Endothelial cell of umbilical vein (primary cell): ENCODE results near the gene IFITM10. TPM values are rescaled to one million over a fixed set of nuclear protein-coding genes. Genes with fewer than 3 reads are reported as not detected.

Experiments
- BruUV-seq: library from RNA; stranded (reverse); fragments of 400-500 nt; replicated peaks from 2 replicates; lab custom pipeline; 2021; lab: Mats Ljungman, UMichigan
- CTCF ChIA-PET: fragments of 300-600, 350-600 bp; sonication (Branson Sonifier 250); formaldehyde crosslinking; loops from one replicate; lab custom pipeline; 2021; ENCODE audit warnings: antibody characterized with exemption, inconsistent platforms; lab: Charles Lee
- POLR2A ChIA-PET: fragments of 300-600, 350-600 bp; sonication (Branson Sonifier 250); formaldehyde crosslinking; loops from one replicate; lab custom pipeline; 2021; ENCODE audit warnings: antibody characterized with exemption, inconsistent platforms; lab: Charles Lee
- DNase-seq: peaks from one replicate; pipeline ENCODE4 v3.0.0-alpha.2; 2011; ENCODE audit warnings: low read depth, low spot score
- FAIRE-seq: peaks from 2 replicates; lab custom pipeline; 2011; peaks lifted over from hg19 to GRCh38; lab: Jason Lieb, UNC
- H2AFZ ChIP-seq: 2 replicates; pipeline ENCODE4 v1.6.0; 2012; ENCODE audit warnings: low read depth, low read length, control low read depth, inconsistent platforms
- H3K27ac ChIP-seq: 2 replicates; pipeline ENCODE4 v1.5.1; 2011; ENCODE audit warnings: low read depth, mild to moderate bottlenecking, control low read depth, low read length, moderate library complexity; ENCODE audit not compliant: insufficient read depth
- H3K27me3 ChIP-seq, 2 experiments: 2 replicates each; pipeline versions ENCODE4 v1.6.0 to v1.6.1; 2011; ENCODE audit warnings: low read length in 2 of 2, mixed read lengths in 1 of 2; ENCODE audit not compliant: control insufficient read depth in 2 of 2, insufficient read depth in 2 of 2
- H3K36me3 ChIP-seq, 2 experiments: 2 replicates in 1 of 2; 3 replicates in 1 of 2; pipeline ENCODE4 v1.5.1; 2011; ENCODE audit warnings: low read length in 2 of 2, mild to moderate bottlenecking in 1 of 2, moderate library complexity in 1 of 2; ENCODE audit not compliant: control insufficient read depth in 2 of 2, insufficient read depth in 2 of 2; ENCODE audit errors: extremely low read depth in 1 of 2
- H3K4me1 ChIP-seq: 3 replicates; pipeline ENCODE4 v1.5.1; 2011; ENCODE audit warnings: mild to moderate bottlenecking, low read length; ENCODE audit not compliant: control insufficient read depth, insufficient read depth; ENCODE audit errors: extremely low read depth
- H3K4me2 ChIP-seq: 2 replicates; pipeline ENCODE4 v1.6.1; 2011; ENCODE audit warnings: low read length, control low read depth, mixed read lengths; ENCODE audit not compliant: insufficient read depth
- H3K4me3 ChIP-seq, 3 experiments: fragments of 200-600 bp in 1 of 3; sonication (generic), shearing (Covaris generic) in 1 of 3; replicated peaks in 1 of 3; 2 replicates each; pipeline ENCODE4 v1.5.1; 2011 to 2016; ENCODE audit warnings: control low read depth in 3 of 3, low read length in 3 of 3, mild to moderate bottlenecking in 2 of 3, inconsistent platforms in 1 of 3, low read depth in 1 of 3, moderate library complexity in 1 of 3; ENCODE audit not compliant: insufficient read depth in 1 of 3
- H3K79me2 ChIP-seq: 2 replicates; pipeline ENCODE4 v1.6.0; 2012; ENCODE audit warnings: low read length, inconsistent platforms; ENCODE audit not compliant: control insufficient read depth, insufficient read depth
- H3K9ac ChIP-seq: replicated peaks from 2 replicates; pipeline ENCODE3; 2011; ENCODE audit warnings: low read length, control low read depth; ENCODE audit not compliant: insufficient read depth; ENCODE audit errors: extremely low read depth
- H3K9me1 ChIP-seq: replicated peaks from 3 replicates; pipeline ENCODE4 v1.6.0; 2011; ENCODE audit warnings: mild to moderate bottlenecking, low read length; ENCODE audit not compliant: control insufficient read depth, insufficient read depth; ENCODE audit errors: extremely low read depth
- H3K9me3 ChIP-seq: replicated peaks from 2 replicates; pipeline ENCODE4 v1.5.1; 2012; ENCODE audit warnings: low read length, inconsistent platforms; ENCODE audit not compliant: control insufficient read depth, insufficient read depth
- H4K20me1 ChIP-seq: replicated peaks from 2 replicates; pipeline ENCODE3; 2011; ENCODE audit warnings: mild to moderate bottlenecking, low read length; ENCODE audit not compliant: control insufficient read depth, insufficient read depth; ENCODE audit errors: extremely low read depth
- CTCF ChIP-seq, 2 donors: IDR thresholded peaks; 1 replicate in 1 of 2; 2 replicates in 1 of 2; pipeline ENCODE4 v1.5.1; 2011; ENCODE audit warnings: low read length in 2 of 2, mild to moderate bottlenecking in 2 of 2, moderate library complexity in 2 of 2, control low read depth in 1 of 2, inconsistent platforms in 1 of 2, low read depth in 1 of 2; ENCODE audit not compliant: insufficient read depth in 1 of 2; ENCODE audit errors: extremely low read depth in 1 of 2
- EZH2 ChIP-seq: IDR thresholded peaks from 2 replicates; pipeline ENCODE4 v1.6.1; 2012; ENCODE audit warnings: borderline replicate concordance, low read depth, mild to moderate bottlenecking, moderate library complexity, low read length, inconsistent platforms; ENCODE audit not compliant: severe bottlenecking
- FOS ChIP-seq: IDR thresholded peaks from 2 replicates; pipeline ENCODE4 v1.6.1; 2011; ENCODE audit warnings: mild to moderate bottlenecking, low read length, moderate library complexity, borderline replicate concordance; ENCODE audit not compliant: insufficient read depth
- JUN ChIP-seq: IDR thresholded peaks from 2 replicates; pipeline ENCODE4 v1.6.1; 2011; ENCODE audit warnings: borderline replicate concordance, low read depth; ENCODE audit not compliant: insufficient read length, insufficient read depth
- MYC ChIP-seq: IDR thresholded peaks from one replicate; pipeline ENCODE4 v1.6.1; 2011; ENCODE audit warnings: mild to moderate bottlenecking, low read depth, low read length
- POLR2A ChIP-seq: IDR thresholded peaks from 2 replicates; pipeline ENCODE4 v1.6.1; 2012; ENCODE audit warnings: low read depth, mild to moderate bottlenecking, control low read depth, low read length
- POLR2AphosphoS5 ChIP-seq: IDR thresholded peaks from 2 replicates; pipeline ENCODE4 v1.6.1; 2012; ENCODE audit warnings: low read depth, mild to moderate bottlenecking, control low read depth, low read length, moderate library complexity; ENCODE audit not compliant: insufficient read depth
- dilution Hi-C: fragments of 300-500 bp; cut with MboI; formaldehyde crosslinking; loops from one replicate; pipeline ENCODE4 v1.15.0; 2019; ENCODE audit warnings: low sequenced_read_pairs; ENCODE audit not compliant: extremely low pct_ligation_motif_present
- intact Hi-C: fragments of 100-400 bp; cut with micrococcal nuclease; formaldehyde crosslinking; loops from one replicate; pipeline ENCODE4 v1.10.0; 2022
- polyA plus RNA-seq, 4 experiments: library from polyadenylated mRNA; depleted of rRNA in 3 of 4; stranded (reverse) in 3 of 4; unstranded in 1 of 4; fragments of >200 nt; gene quantifications; 2 replicates each; pipeline versions ENCODE4 v1.2.1 to v1.2.3, GENCODE V29; 2011 to 2012; ENCODE audit warnings: missing spikeins in 1 of 4
- total RNA-seq: library from RNA; stranded (reverse); gene quantifications from 2 replicates; pipeline ENCODE4 v1.2.3, GENCODE V29; 2021
- TF ChIP-seq, protein P1 (sequence below): IDR thresholded peaks from 2 replicates; pipeline ENCODE4 v1.6.1; 2011; ENCODE audit not compliant: insufficient read depth, insufficient read length

IFITM10 gene
- total and polyA plus RNA-seq, 2 donors (not counting 3 experiments of a cell fraction or from before 2014, with no cell fraction given) = 0.04 to 0.66 TPM

- ChIA-PET CTCF (interaction anchor here (1.8 kb wide), 1 partner anchor 41 kb away, joined by 5 read pairs; no protein-coding TSS in a partner anchor), POLR2A (no interaction called here)
- H3K27ac ChIP-seq = no peak overlapping the region
Observed at GRCh38 chr11:1734641-1735081, 15.7 kb downstream of the IFITM10 start.

More at GRCh38 chr11:1734641-1735081, 15.7 kb downstream of the IFITM10 start:
- H3K9ac ChIP-seq = no peak overlapping the region
- H4K20me1 ChIP-seq = no peaks in the 10 kb centered on the region
- no peaks in the 10 kb centered on the region for H3K9me1 ChIP-seq
- TF ChIP-seq, protein P1, sequence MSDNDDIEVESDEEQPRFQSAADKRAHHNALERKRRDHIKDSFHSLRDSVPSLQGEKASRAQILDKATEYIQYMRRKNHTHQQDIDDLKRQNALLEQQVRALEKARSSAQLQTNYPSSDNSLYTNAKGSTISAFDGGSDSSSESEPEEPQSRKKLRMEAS = no peak
- TF ChIP-seq MYC (no peak), FOS (no peak), POLR2AphosphoS5 (no peak), CTCF (IDR thresholded peaks at IDR 0.05; ENCODE audit: extremely low read depth in 1 of 2, insufficient read depth in 1 of 2, low read depth in 1 of 2, low read length in 2 of 2) (no peak), JUN (no peak), POLR2A (no peak), EZH2 (no peak)
- dilution Hi-C loops (no loop called here), intact Hi-C loops (no loop called here)
- H3K79me2 ChIP-seq = no peaks in the 10 kb centered on the region
- H3K4me2 ChIP-seq = no peak overlapping the region
- no peak overlapping the region for H2AFZ ChIP-seq
- H3K9me3 ChIP-seq = no peaks in the 10 kb centered on the region
- no peaks in the 10 kb centered on the region for H3K36me3 ChIP-seq
- BruUV-seq = no TSS peak
- FAIRE-seq (no peak), DNase-seq (no peak)
- H3K4me3 ChIP-seq = no peak overlapping the region
- no peaks in the 10 kb centered on the region for H3K27me3 ChIP-seq
- H3K4me1 ChIP-seq = no peaks in the 10 kb centered on the region
